Activated CD4-positive, CD25-positive, alpha-beta regulatory T cell treated with anti-CD3 and anti-CD28 coated beads, Interleukin-2, amount 50 U/mL, for 16 hours (primary cell): ENCODE results near the gene RPUSD1.
"Not testable (repeated sequence)": the region's sequence is repeated elsewhere in the genome, so short reads cannot be mapped to it uniquely, and the experiment has no call there.

ENCODE experiments used
- DNase-seq: peaks from one replicate; pipeline ENCODE4 v3.0.0-alpha.2; 2020; ENCODE audit warnings: low read depth, low spot score

Gene RPUSD1

DNA sequence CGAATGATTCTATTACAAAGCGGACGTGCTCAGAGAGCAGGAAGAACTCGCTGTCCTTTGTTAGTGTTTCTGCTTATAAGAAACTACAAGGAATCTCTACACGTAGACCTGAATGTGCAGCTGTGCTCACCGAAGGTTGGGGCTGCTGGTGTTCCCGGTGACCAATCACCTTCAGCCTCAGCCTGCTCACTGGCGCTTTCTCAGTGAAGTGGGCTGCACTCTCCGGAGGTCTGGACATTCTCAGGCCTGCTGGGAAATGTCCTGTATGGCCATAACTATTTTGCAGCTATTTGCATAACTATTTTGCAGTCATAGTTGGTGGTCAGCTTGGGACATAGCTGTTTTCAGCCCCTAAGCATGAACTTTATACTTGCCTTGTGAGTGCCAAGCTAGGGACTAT is 37.7 kb downstream of the RPUSD1 start:
- DNase-seq, result no peak

DNA sequence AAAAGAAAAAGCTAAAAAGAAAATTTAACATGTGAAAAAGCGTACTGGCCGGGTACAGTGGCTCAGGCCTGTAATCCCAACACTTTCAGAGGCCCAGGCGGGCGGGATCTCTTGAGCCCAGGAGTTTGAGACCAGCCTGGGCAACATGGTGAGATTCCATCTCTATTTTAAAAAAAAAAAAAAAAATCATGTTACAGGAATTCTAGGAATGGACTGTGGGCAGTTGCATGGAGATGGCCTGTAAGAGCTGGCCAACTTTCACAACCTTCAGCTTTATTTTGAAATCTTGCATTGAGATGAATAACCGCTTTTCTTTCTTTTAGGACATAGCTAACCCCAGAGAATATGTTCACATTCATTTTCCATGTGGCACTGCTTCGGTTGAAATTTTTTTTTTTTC is 39.2 kb downstream of the RPUSD1 start:
- DNase-seq, result no peak

DNA sequence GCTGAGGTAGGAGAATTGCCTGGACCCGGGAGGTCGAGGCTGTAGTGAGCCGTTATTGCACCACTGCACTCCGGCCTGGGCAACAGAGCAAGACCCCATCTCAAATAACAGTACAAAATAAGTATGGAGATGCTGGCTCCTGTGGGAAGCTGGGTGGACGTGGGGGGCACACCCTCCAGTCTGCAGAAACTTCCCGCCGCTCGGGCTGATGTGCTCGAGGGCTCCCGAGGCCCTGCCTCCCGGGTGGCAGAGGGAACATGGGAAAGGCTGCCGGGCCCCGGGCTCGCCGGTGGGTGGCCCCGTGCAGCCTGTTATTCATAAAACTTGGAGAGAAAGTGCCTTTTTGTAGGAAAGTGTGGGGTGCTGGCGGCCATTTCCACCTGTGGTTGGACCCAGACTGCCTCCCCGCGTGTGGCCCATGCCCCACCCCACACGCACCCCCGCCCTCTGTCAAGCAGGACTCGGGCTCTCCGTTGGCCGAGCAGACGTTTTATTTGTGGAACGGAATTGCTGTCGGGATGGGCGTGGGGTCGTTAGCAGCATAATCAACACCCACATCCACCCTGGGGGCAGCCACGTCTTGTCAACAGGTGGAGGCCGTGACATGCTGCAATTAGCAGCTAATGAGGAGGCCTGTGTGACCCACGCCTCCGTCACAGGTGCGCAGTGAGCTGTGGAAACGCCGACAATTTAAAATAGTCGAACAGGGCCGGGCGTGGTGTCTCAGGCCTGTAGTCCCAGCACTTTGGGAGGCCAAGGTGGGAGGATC is 40.0 kb downstream of the RPUSD1 start:
- DNase-seq, result no peak

DNA sequence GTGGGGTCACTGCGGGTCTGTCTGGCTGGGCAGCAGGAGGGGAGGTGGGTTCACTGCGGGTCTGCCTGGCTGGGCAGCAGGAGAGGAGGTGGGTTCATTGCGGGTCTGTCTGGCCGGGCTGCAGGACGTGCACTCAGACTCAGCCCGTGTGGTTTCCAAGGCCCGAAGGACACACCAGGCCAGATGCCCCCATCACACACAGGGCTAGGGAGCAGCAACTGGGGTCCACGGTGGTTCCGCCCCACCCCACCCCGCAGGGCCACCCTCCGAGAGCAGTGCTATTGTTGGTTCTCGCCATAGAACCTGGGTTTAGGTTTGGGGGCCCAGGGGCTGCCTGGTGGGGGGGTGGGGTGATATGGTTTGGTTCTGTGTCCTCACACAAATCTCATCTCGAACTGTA is 41.5 kb downstream of the RPUSD1 start:
- DNase-seq, result no peak

DNA sequence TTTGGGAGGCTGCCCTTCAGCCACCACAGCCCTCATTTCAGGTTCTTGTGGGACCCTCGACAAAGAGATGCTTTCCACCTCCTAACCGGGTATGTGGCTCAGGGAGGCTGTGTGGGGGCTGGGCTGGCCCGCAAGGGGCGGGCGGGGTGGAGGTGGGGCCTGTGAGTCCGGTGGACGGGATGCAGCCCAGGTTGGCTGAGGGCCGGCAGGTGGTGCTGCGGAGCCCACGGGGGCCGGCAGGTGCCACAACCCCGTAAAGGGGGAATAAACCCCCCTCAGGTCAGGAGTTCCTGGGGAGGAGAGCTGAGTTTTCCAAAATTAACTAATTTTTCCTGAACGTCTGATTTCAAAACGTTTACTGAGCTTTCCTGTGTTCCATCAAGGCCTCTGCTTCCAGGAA is 42.4 kb downstream of the RPUSD1 start:
- DNase-seq, result no peak

DNA sequence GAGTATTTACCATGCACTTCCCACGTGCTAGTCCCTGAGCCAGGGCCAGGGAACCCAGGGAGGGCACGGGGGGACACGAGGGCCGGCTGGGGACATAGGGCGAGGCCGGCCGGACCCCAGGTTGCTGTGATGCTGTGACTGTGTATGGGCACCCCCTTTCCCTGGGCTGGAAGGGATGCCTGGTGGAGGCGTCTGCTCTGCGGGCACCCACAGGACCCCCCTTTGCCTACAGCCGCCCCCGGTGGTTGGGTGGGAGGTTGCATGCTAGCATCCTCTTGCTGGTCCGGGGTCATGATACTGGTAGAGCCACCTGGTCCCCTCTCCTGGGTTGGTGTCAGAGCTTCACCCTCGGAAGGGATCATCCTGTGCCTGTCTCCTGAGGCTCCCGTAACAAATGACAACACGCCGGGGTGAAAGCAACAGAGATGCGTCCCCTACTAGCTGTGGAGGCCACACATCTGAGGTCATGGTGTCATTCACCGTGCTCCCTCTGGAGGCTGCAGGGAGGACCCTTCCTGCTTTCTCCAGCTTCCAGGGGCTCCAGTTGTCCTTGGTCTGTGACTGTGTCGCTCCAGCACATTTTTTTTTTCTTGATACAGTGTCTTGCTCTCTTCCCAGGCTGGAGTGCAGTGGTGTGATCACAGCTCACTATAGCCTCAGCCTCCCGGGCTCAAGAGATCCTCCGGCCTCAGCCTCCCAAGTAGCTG is 44.2 kb downstream of the RPUSD1 start:
- DNase-seq, result no peak

DNA sequence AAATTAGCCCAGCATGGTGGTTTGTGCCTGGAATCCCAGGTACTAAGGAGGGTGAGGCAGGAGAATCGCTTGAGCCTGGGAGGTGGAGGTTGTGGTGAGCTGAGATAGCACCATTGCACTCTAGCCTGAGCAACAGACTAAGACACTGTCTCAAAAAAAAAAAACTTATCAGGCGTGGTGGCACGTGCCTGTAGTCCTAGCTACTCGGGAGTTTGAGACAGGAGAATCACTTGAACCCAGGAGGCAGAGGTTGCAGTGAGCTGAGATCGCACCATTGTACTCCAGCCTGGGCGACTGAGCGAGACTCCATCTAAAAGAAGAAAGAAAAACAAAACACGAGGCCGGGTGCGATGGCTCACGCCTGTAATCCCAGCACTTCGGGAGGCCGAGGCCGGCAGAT is 45.3 kb downstream of the RPUSD1 start:
- DNase-seq, result not testable (repeated sequence)

DNA sequence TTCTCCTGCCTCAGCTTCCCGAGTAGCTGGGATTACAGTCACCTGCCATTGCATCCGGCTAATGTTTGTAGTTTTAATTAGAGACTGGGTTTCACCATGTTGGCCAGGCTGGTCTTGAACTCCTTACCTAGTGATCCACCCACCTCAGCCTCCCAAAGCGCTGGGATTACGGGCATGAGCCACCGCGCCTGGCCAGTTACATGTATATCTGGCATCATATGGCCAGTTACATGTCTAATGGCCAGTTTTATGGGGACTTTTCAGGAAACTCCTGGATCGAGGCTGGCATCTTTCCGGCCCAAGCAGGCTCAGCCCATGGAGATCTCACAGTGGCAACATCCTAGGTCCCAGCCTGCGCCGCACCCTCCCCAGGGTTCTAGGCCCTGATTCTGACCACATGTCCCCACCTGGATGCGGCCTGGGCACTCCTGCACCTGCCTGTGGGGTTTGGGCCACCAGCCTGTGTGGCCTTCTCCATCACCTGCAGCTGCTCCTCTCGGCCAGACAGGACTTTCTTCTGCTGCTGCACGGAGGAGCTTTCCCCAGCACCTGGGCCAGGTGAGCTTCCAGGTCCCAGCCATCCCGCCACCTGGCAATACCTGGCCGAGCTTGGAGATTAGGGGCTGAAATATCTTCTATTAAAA is 46.1 kb downstream of the RPUSD1 start:
- DNase-seq, result no peak

DNA sequence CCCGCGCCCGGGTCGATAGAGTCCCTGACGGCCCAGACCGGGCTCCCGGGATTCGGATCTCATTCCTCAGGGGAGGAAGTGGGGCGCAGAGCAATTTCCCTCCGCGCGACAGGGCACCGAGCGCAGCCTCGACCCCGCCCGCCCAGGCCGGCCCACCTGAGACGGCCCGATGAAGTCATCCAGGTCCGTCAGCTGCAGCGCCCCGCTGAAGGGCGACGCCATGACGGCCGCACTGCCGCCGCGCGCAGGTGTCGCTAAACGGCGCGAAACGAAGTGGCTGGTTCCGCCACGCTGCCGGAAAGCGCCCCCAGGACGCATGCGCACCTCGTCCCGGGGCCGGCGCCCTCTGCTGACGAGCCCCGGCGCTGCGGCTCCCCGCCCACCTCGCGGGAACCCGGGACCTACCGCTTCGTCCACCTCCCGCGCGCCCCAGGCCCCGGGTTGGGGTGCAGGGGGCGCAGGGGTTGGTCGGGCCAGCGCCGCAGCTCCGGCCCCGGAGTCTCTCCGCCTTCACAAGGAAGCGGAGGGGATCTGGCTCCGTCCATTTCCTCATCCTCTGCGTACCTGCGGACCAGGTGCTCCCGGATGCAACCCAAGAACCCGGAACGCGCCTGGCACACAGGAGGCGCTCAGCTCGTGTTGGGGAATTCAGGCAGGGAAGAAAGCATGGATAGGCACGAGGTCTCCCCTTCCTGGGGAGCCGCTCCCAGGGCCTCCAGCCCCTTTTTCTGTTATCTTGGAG is 47.2 kb downstream of the RPUSD1 start, which contains the start of gene CIAO3:
Gene CIAO3 (minus strand): TSS at position 234 of the 742 bp plus-strand sequence. CDS start 12 bp downstream, at position 222.
- peak; percentile 86 for DNase-seq

DNA sequence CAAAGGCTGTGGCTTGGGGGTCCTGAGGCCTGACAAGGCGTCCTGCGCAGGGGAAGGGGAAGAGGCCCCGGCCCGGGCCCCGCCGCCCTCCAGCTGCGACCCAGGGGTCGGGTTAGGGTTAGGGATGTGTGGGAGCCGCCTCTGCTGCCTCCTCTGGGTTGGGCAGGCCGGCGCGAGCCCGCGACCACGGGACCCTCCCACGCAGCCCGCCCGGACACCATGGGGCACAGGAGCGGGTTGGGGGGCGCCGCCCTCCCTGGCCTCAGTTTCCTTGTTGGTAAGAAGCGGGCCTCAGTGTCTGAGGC is 47.8 kb downstream of the RPUSD1 start:
- no peak for DNase-seq

DNA sequence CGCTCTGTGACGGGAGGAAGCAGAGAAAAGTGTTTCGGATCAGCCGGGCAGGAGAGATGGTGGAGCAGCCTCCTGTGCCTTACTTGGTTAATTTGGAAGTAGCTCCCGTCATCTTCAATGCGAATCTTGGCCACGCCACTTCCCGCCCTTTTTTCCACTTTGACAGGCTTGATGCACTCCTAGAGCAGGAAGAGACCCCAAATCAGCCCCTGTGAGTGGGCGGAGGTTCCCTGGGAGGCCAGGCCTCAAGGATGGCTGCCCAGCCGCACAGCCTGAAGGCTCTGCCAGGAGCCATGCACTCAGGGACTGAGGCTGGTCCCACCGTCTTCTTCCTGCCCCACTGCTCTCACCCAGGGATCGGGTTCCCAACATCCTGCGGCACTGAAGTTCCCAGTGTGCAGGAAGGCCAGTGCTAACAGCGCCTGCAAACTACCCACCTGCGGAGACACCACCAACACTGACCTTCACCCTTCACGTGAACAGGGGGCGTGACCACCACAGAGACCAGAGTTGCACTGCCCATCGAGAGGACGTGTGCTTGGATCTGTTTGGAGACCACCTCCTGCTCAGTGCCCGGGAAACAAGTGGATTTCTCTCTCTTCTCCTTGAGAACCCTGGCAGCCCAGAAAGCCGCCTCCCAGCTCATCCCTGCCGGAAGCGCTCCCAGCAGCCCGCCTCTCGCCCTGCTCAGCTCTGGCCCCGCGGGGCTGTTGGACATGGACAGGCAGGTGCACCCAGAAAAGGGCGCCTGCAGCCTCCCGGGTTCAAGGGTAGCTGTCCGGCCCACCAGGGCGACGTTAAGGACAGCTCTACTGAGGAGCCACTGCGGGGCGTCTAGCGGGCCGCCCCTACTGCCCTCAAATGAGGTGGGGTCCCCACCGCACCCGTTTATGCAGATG is 48.4 kb downstream of the RPUSD1 start:
- no peak for DNase-seq

DNA sequence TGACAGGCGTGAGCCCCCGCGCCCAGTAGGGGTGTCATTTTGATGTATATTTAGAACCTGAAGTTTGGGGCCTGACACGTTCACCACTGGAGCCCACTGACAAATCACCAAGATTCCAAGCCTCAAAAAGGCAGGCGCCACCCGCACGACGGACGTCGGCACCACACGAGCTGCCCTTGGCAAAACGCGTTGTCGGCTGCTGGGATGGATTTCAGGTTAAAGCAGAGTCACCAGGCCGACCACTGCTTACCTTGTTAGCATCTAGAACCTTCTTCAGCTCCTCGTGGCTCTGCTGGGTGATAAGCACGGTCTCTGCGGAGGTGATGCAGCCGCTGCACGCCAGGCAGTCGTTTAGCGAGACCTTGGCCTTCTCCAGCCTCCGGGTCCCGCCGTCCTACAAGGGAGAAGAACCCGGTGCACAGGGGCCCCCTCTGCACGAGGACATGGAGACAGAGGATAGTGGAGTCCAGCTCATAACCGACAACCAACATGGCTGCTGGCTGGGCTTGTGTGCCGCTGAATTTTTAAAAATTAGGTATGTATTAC is 51.2 kb downstream of the RPUSD1 start:
- no peak for DNase-seq

DNA sequence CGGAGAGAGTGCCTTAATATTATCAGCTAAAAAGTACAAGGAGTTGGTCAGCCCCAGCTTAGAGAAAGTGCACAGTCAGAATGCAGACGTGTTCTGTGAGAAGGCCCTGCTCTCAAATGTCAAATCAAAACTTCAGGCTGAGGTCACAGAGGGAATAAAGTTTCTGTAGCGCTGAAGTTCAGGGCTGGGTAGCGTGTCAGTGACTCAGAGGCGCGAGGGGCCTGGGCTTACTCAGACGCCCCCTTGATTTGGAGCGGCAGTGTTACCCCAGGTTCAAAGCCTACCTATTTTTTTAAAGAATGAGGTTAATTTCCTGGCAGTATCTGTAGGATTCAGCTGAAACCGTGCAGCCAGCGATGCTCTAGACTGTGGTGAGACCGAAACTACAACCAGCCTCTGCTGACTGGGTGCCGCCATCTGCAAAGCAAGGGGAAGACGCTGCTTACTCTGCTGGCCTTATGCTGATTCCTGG is 52.2 kb downstream of the RPUSD1 start:
- DNase-seq, result no peak

DNA sequence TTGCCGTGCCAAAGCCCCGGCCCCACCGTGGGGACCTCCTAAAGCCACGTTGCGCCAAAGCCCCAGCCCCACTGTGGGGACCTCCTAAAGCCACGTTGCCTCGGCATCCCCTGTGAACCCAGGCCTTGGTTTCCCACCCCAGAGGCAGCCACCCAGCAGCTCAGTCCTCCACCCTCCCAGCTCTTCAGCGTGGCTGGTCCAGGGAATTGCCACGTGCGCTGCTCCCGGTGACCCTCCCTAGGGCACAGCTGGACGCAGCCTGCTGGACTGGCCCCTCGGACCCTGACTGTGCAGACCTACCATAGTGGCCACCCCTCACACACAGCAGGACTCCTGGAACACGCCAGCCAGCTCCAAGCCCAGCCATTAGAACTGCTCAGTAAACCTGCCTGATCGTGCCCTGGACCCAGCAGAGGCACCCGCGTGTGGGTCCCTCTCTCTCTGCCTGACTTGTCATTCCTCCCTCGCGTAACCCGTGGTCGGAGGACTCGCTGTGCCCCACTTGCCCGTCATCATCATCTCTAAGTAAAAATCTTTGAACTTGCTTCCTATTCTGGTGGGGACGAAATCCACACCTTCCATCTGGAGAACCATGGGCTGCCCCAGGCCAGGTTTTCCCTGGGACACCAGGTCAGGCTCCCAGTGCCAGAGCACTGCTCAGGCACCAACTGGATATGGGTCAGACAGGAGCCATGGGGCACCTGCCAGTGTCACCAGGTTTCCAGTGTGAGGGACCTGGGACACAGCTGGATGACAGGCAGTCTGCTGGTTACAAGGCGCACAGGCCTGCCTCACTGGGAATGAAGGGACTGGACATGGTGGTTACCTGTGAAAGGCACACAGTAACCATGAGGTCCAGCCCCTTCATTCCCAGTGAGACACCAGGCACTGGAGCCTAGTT is 53.0 kb downstream of the RPUSD1 start:
- DNase-seq, result no peak
